GM18861 (cell line): ENCODE data around the gene RIF1.

Experiments used
- ATAC-seq: cut with Tn5 transposase; IDR thresholded peaks from one replicate; pipeline ENCODE4 v1.9.1; 2021; ENCODE audit not compliant: unreplicated experiment

The RIF1 gene

GRCh38 chr2:151520976-151521375, 111.3 kb downstream of the RIF1 start:
- ATAC-seq = no peak

DNA sequence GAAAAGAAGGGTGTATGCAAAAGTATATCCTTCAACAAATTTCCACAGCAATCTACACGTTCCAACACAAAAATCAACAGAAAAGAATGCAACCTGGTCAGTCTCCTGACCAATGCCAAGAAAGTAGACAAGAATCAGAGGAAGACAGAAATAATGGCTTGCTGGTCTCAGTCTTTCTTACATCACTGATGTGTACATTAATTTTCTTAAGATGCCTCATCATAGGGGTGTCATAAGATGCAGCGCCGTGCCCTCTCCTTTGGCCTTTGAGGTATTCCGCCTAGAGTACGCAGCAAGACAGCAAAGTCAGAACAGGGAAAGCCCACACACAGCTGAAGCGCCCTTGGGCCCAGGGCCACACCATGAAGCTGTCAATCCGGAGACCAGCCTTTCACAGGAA, 112.9 kb downstream of the RIF1 start:
- no peak for ATAC-seq

DNA sequence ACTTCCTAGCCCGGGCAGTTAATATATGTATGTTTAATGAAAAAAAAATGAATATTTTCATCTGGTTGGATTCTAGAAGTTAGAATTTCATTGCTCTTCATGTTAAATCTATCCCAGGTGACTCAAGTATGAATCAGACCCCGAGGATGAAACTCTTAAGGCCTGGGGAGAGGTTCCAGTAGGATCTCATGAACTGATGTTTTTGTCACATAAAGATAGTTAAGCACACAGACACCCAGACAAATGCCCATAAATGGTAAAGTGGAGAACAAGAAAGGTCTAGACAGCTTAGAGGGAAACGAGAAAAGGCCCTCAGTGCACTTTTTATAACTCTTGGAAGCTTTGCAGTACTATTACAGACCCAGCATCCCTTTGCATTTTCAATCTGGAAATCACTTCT, 114.1 kb downstream of the RIF1 start:
- ATAC-seq = no peak

DNA sequence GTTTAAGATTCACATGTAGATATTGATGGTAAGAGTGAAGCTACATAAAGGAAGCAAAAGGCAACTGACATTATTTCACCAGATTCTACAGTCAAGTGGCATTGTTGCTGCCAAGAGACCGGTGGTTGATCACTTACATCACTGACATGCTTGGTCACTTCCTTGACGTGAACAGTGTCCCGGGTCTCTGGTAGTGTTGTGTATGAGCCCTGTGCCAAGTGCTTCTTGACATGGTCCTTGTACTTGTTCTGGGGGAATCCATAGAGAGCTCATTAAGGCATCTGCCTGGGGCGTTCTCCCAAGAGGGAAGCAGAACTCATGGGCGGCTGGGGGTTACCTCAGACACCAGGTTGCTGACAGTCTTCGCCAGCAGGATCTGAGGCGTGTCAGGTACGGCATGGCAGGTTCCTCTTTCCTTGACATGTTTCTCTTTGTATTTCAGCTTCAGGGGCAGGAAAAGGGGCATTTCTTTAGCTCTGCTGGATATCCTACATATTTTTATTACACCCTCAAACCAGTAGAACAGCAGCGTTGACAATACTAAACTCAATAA, 116.2 kb downstream of the RIF1 start:
- no peak for ATAC-seq

DNA sequence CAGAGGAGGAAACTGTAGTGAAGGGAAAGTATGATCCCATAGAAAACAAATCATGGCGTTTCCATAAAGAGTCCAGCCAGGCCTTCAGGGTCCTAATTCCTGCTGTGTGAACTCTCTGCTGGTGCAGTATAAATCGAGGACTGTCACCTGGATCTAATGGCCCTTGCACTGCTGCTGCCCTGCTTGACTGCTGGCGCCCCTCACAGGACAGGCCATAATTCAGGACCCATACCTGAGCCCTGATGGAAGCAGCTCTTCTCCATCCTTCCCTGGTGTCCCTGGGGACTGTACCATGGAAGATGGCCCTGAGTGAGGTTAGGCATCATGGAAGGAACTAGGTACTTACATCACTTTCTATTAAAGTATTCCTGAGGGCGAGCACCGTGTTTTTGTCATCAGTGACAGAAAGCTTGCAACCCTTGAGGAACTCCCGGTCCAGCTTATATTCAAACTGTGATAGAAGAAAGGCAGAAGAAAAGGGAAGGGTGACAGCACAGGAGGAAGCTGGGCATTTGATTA, 116.9 kb downstream of the RIF1 start:
- no peak for ATAC-seq
